Measurements from ENCODE around the gene LMOD3.

LMOD3 gene

DNA sequence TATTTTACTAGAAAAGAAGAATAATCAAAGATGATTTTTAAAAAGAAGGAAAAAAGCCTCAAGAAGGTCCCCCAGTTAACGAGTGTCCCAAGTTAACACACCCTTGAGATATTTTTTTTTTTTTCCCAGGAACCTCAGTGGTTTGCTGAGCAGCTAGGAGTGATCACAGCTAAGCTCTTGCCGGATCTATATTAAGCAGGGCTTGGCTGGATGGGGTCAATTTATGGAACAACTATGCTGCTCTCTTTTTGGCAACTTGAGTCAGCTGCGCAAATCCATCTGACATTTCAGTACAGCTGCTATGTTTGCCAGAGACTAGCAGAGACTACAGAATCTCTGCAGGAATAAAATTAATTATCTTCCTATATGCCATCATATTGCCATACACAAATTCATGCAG is at the start of gene LMOD3:
Gene LMOD3 (minus strand): TSS at position 193 of the 400 bp plus-strand sequence. CDS start 209 bp downstream, outside the sequence.
- no peak for DNase-seq (ENCODE audit: low read depth)

DNA sequence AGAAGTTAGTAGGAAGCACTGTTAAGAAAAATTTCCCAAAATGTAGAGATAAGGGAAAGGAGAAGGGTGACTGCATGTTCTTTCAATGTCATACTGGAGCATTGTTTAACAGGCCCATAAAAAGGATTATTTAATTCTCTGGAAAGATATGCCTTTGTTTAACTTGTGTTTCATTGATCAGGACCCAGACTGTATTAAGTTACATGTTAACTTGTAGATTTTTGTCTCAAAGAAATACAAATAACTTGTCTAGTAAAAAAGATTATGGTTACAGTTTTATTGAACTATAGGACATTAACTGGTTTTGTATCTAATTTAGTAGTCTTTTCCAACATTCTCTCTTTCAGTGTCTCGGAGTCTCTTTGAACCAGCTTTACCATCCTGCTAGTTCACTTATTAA is 49.7 kb upstream of the LMOD3 start:
- no peak for DNase-seq (ENCODE audit: low read depth)

DNA sequence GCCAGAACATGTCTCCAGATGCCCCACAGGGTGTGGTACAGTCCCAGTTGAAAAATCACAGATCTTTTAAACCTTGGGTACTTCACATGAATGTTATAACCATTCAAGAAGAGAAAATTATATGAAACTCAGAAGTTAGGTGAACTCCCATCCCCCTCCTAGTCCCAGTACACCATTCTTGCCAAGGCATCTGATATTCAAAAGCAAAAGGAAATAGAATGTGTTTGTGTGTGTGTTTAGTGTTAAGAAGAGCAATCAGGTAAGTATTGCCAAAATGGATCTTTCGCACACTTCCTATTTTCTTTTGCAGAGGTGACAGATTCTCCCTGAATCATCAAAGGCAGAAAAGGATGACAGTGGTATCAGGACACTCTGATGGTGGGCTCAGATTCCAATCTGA is 44.1 kb upstream of the LMOD3 start:
- DNase-seq (ENCODE audit: low read depth), result no peak

DNA sequence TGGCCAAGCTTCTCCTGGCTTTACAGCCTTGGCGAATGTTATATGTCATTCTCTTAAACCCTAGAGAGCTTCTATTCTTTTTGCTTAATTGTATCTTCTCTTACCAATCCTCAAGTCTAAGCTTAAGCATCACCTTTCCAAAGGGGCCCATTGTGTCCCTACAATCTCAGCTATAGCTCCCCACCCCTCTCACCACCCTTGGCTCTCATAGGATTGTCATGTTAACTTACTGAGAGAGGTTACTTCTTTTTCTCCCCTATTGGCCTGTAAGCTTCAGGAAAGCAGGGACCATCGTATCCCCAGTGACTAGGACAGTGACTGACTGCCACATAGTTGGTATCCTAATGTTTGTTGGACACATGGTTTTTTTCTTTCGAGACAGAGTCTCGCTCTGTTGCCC is 43.3 kb upstream of the LMOD3 start:
- DNase-seq (ENCODE audit: low read depth), result no peak

DNA sequence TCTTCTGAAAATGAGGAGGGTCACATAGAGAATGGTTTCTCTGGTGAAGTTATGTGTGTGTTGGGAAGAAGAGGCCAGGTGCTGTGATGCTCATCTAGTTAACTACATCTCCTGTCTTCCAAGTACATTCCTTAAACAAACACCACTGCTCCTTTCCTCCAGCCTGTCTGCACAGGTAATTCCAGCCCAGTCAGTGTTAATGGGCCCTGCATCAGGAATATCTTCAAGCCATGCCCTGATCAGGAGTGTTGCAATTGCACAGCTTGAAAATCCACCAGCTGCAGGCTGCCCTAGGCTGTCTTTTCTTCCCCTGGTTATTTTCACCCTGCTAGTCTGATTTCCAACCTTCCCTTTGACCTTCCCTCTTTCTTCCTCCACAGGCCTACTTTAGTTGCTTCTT is 41.9 kb upstream of the LMOD3 start:
- DNase-seq (ENCODE audit: low read depth), result no peak

DNA sequence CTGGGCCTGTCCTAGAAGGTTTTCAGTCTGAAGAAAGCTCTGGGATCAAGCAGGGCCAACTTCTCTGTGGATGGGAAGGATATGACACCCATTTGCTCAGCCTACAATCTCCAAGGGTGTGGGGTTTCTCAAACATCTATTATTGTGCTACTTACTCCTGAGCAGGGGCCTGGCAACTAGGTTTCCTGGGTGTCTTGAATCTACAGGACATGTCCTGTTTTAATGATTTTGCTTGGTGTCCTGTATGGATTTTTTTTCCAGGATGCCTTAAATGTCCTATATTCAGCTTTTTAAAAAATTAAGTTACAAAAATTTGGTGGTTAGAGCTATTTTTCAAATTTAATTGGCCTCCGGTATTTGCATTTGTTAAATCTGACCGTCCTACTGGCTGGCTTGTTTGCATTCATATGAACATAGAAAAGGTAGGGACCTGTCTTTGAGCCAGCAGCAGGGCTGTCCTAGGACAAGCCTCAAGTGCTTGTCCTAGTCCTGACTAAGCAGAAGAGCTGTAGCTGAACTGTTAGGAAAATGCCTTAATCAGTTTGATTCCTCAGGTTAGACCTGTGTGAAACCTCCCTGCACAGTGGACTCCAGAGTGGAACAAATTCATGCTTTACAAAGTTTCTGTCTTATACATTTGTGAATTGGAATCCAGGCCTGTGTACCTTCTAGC is 40.0 kb upstream of the LMOD3 start:
- DNase-seq (ENCODE audit: low read depth), result no peak

GRCh38 chr3:69161587-69162307 is 39.4 kb upstream of the LMOD3 start:
- no peak for DNase-seq (ENCODE audit: low read depth)

DNA sequence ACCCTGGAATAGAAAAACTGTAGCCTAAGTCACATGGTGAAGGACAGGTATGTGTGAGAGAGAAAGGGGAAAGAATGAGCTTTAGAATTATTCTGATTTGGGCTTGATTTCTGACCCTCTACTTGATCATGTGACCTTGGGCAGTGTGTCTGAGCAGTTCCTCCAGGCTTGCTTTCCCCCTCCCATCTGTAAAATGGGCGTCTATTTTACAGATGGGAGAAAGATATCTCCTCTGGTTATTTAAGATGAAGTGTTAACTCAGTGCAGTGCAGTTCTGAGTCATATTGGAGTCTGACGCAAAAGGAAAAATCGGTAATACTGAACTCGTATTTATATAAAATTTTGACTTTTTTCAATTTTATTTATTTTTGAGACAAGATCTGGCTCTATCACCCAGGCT is 38.1 kb upstream of the LMOD3 start:
- DNase-seq (ENCODE audit: low read depth), result no peak

DNA sequence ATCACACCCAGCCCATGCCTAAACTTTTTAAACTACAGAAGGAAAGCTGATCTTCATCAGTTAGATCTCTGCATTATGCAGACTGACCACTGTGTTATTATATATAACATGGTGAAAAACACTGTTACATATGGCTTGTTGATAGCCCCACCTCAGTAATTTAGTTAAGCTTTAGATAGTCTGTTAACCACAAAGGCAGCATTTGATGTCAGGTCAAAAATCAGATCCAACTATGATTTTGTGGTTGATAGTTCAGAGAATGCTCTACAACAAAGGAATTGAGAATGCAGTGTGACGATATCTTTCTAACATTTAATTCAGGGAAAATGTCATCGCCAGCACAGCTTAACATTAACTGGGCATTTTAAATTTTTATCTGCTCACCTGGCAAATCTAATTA is 37.7 kb upstream of the LMOD3 start:
- DNase-seq (ENCODE audit: low read depth), result no peak

GRCh38 chr3:69149586-69149985 is 27.2 kb upstream of the LMOD3 start:
- no peak for DNase-seq (ENCODE audit: low read depth)

DNA sequence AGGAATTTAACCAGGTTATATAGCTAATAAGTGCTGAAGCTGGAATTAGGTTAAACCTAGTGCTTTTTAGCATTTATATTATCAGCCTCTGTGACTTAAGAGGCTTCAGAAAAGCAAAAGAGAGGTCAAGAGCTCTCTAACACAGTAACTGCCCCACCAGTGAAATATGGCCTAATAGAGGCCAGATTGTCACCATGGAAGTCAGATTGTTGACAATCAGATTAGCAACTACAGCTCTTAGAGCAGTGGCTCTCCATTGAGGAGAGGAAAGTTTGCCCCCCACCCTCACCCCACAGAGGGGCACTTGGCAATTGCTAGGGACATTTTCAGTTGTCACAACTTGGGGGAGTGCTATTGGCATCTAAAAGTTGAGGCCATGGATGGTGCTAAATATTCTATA is 23.3 kb upstream of the LMOD3 start:
- no peak for DNase-seq (ENCODE audit: low read depth)

GRCh38 chr3:69144631-69145245 is 22.3 kb upstream of the LMOD3 start:
- DNase-seq (ENCODE audit: low read depth), result no peak

DNA sequence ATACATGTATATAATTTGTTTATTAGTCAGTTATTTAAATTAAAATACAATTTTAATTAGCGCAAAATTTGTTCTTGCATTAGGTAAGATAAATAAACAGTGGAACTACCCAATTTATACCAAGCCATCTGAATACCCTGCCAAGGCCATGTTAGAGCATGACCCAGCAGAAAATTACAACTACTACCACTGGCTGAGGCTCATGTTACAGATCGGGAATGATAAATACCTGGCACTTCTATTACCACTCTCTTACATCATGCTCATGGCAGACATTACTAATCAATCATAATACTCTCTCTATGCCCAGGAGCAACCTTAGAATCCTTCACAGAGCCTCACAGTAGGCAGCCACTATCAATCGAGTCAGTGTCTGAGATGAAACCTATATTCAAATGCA is 21.2 kb upstream of the LMOD3 start:
- DNase-seq (ENCODE audit: low read depth), result no peak

GRCh38 chr3:69142797-69143454 is 20.5 kb upstream of the LMOD3 start:
- DNase-seq (ENCODE audit: low read depth), result no peak

GRCh38 chr3:69142090-69142489 is 19.7 kb upstream of the LMOD3 start:
- DNase-seq (ENCODE audit: low read depth), result no peak

- no peak for DNase-seq (ENCODE audit: low read depth)
These were observed 18.9 kb upstream of the LMOD3 start for GRCh38 chr3:69141313-69141712.

GRCh38 chr3:69137412-69137811 is 15.0 kb upstream of the LMOD3 start:
- no peak for DNase-seq (ENCODE audit: low read depth)

DNA sequence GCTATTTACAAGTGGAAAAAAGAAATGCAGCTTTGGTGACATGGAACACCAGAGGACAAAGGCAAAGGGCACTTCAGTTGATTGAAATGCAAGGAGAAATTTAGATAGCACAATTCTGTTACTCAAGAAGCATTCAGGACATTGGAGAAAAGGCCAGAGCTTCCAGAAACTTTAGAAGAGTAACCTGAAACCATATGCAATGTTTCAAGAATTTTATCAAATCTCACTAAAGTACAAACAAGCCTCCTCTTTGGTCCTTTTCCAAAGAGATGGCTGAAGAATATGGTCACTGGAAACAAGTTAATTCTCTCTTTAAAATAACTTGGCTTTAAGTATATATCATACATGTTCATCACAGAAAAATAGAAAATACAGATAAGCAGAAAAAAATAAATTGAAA is 14.6 kb upstream of the LMOD3 start:
- no peak for DNase-seq (ENCODE audit: low read depth)

DNA sequence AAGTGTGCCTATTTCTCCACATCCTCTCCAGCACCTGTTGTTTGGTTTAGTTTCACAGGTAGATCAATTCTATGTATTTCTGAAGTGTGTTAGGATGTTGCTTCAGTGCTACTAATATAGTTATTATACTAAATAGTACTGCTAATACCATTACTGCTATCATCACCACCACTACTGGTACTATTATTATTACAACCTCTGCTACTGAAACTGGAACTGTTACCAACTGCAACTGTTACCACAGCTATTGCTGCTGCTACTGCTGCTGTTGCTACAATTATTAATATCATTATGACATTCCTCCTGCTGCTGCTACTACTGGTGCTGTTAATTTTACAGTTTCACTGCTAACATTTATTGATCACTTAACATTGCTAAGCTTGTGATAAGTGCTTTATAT is 8.3 kb upstream of the LMOD3 start:
- DNase-seq (ENCODE audit: low read depth), result no peak

DNA sequence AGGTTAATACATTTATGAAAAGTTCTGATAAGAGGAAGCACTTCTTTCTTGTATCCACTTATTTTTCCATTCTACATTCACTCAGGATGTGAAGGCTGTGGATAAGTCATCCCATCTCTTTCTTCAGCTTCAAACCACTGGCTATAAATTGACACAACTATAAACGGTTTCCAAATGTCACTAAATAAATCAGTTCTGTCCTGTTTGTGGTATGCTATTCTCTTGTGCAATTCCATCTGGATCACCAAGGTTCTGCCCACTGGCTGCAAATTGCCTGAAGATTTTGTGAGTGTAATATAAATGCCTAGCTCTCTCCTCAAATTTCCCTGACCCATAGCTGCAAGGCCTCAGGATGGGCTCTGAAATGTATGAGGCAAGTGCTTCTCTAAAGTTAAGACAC is 7.1 kb upstream of the LMOD3 start:
- no peak for DNase-seq (ENCODE audit: low read depth)

DNA sequence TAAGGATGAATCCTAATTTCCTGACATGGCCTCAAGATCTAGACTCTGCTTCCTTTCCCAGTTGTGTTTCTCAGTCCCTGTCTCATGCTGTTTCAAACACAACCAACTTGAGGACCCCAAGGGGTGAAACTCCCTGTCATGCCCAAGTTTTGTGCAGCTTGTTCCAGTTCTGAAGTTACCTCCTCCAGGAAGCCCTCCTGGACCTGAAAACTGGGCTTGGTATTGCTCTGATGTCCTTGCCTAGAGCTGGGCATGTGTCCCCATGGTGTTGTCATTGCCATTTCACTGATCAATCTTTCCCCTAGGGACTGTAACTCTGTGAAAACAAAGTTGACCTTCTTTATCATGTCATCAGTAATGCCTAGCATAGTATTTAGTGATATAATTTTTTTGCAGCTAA is 6.1 kb upstream of the LMOD3 start:
- no peak for DNase-seq (ENCODE audit: low read depth)

DNA sequence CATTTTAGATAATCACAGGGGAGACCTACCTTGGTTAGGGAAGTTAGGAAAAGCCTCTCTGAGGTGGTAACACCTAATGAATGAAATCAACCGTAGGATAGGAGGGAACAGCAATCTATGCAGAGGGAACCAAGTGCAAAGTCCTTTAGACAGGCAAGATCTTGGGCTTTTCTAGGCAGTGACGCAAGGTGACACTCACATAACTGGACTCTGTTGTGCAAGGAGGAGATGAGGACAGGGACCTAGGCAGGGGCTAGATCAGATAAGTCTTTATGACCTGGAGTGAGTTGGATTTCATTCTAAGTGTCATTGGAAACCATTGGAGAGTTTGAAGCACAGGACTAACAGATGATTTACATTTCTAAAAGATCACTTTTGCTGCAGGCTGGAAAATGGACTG is 4.6 kb upstream of the LMOD3 start:
- no peak for DNase-seq (ENCODE audit: low read depth)

DNA sequence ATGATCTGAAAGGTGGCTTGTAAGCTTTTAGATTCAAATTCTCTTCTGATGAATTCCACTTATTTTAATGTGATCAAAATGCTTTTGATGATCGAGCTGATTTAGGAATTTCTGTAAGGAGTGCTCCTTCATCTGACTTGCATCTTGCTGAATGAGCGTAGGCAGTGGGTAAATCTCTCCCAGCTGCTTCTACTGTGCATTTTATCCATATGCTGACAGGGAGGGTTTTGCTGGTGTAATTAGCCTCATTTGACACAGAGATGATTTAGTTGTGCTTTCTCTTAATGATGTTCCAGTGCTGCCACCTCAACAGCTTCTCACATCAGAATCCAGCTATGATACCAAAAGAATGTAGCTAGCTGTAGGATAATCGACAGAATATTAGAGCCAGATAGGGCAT is 3.8 kb upstream of the LMOD3 start:
- no peak for DNase-seq (ENCODE audit: low read depth)
